Nephron progenitor cell (in vitro differentiated cells): Measurements from ENCODE around the gene SLC27A3.

ENCODE experiments used
- DNase-seq: peaks from one replicate; pipeline ENCODE4 v3.0.0; 2021
- H3K27ac Mint-ChIP-seq: 2 replicates; pipeline ENCODE4 v1.8.0; 2021; ENCODE audit warnings: mild to moderate bottlenecking, moderate library complexity, mixed read lengths
- H3K27me3 Mint-ChIP-seq: 2 replicates; pipeline ENCODE4 v1.8.0; 2021; ENCODE audit warnings: mild to moderate bottlenecking, low read depth, mixed read lengths; ENCODE audit not compliant: poor library complexity
- H3K36me3 Mint-ChIP-seq: 2 replicates; pipeline ENCODE4 v1.8.0; 2021; ENCODE audit warnings: low read depth, mixed read lengths
- H3K4me1 Mint-ChIP-seq: 2 replicates; pipeline ENCODE4 v1.8.0; 2021; ENCODE audit warnings: mixed read lengths
- H3K4me3 Mint-ChIP-seq: 2 replicates; pipeline ENCODE4 v1.8.0; 2021; ENCODE audit warnings: mild to moderate bottlenecking, moderate library complexity, mixed read lengths
- H3K9me3 Mint-ChIP-seq: 2 replicates; pipeline ENCODE4 v1.8.0; 2021; ENCODE audit warnings: mild to moderate bottlenecking, moderate library complexity, mixed read lengths
- CTCF ChIP-seq: fragments of 200-600 bp; sonication (generic); IDR thresholded peaks from 2 replicates; pipeline ENCODE4 v1.5.0; 2021; ENCODE audit warnings: antibody characterized with exemption

The SLC27A3 gene

GRCh38 chr1:153771841-153772593, 3.2 kb upstream of the SLC27A3 start:
- no peaks in the 10 kb centered on the region for H3K9me3 Mint-ChIP-seq
- peak; percentile 46 for TF ChIP-seq CTCF
- peaks cover 49% of the 10 kb centered on the region for H3K4me1 Mint-ChIP-seq
- H3K36me3 Mint-ChIP-seq = peaks cover 47% of the 10 kb centered on the region
- no peak overlapping the region for H3K4me3 Mint-ChIP-seq
- DNase-seq = peak; percentile 76
- no peak overlapping the region for H3K27ac Mint-ChIP-seq
- peaks cover 4% of the 10 kb centered on the region for H3K27me3 Mint-ChIP-seq

- H3K27ac Mint-ChIP-seq = no peak overlapping the region
- H3K27me3 Mint-ChIP-seq = peaks cover 4% of the 10 kb centered on the region
- peak overlapping the region; percentile 18 for H3K4me3 Mint-ChIP-seq
- TF ChIP-seq CTCF = no peak
- H3K36me3 Mint-ChIP-seq = peaks cover 35% of the 10 kb centered on the region
- no peaks in the 10 kb centered on the region for H3K9me3 Mint-ChIP-seq
- peaks cover 59% of the 10 kb centered on the region for H3K4me1 Mint-ChIP-seq
- no peak for DNase-seq
These were observed 1.9 kb upstream of the SLC27A3 start for GRCh38 chr1:153773096-153773921.

GRCh38 chr1:153774026-153774595, 1.1 kb upstream of the SLC27A3 start:
- no peak for TF ChIP-seq CTCF
- Mint-ChIP-seq H3K36me3 (peaks cover 28% of the 10 kb centered on the region), H3K27ac (no peak overlapping the region), H3K4me3 (peak overlapping the region; percentile 88), H3K4me1 (peaks cover 67% of the 10 kb centered on the region), H3K27me3 (peaks cover 4% of the 10 kb centered on the region), H3K9me3 (no peaks in the 10 kb centered on the region)
- no peak for DNase-seq

GRCh38 chr1:153775458-153776327, 486 bp downstream of the SLC27A3 start:
- H3K4me3 Mint-ChIP-seq = peak overlapping the region; percentile 88
- no peak for TF ChIP-seq CTCF
- H3K36me3 Mint-ChIP-seq = peaks cover 22% of the 10 kb centered on the region
- H3K27ac Mint-ChIP-seq = no peak overlapping the region
- H3K9me3 Mint-ChIP-seq = no peaks in the 10 kb centered on the region
- peak; percentile 82 for DNase-seq
- no peaks in the 10 kb centered on the region for H3K27me3 Mint-ChIP-seq
- peaks cover 57% of the 10 kb centered on the region for H3K4me1 Mint-ChIP-seq

- DNase-seq = no peak
- no peaks in the 10 kb centered on the region for H3K27me3 Mint-ChIP-seq
- peak overlapping the region; percentile 88 for H3K4me3 Mint-ChIP-seq
- no peak overlapping the region for H3K27ac Mint-ChIP-seq
- peaks cover 50% of the 10 kb centered on the region for H3K4me1 Mint-ChIP-seq
- H3K9me3 Mint-ChIP-seq = no peaks in the 10 kb centered on the region
- peaks cover 22% of the 10 kb centered on the region for H3K36me3 Mint-ChIP-seq
- no peak for TF ChIP-seq CTCF
These were observed 1.1 kb downstream of the SLC27A3 start for GRCh38 chr1:153776352-153776751.
